MCF 10A (cell line): ENCODE results near the gene SOAT2. TPM values are rescaled to one million over a fixed set of nuclear protein-coding genes. Genes with fewer than 3 reads are reported as not detected.

Experiments used
- BruUV-seq: library from RNA; stranded (reverse); fragments of 400-500 nt; replicated peaks from 2 replicates; lab custom pipeline; 2021; lab: Mats Ljungman, UMichigan
- CTCF ChIA-PET: fragments of 300-600 bp; sonication (Branson Sonifier 250); formaldehyde crosslinking; extraction: SDS; loops from one replicate; lab custom pipeline; 2021; ENCODE audit warnings: antibody characterized with exemption, inconsistent platforms; lab: Yijun Ruan, JAX
- POLR2A ChIA-PET: fragments of 300-600, 350-650 bp; sonication (Branson Sonifier 250); formaldehyde crosslinking; extraction: SDS; loops from one replicate; lab custom pipeline; 2020; ENCODE audit warnings: antibody characterized with exemption, inconsistent platforms; lab: Yijun Ruan, JAX
- DNase-seq: peaks from one replicate; pipeline ENCODE4 v3.0.0-alpha.2; 2018; ENCODE audit not compliant: unreplicated experiment
- H3K27ac Mint-ChIP-seq: one replicate; pipeline ENCODE4 v1.8.0; 2022; ENCODE audit warnings: mild to moderate bottlenecking, low read depth, mixed read lengths; ENCODE audit not compliant: unreplicated experiment
- H3K27me3 Mint-ChIP-seq: one replicate; pipeline ENCODE4 v1.8.0; 2022; ENCODE audit warnings: mixed read lengths; ENCODE audit not compliant: insufficient read depth, unreplicated experiment
- H3K36me3 Mint-ChIP-seq: one replicate; pipeline ENCODE4 v1.8.0; 2022; ENCODE audit warnings: mild to moderate bottlenecking, moderate library complexity, mixed read lengths; ENCODE audit not compliant: insufficient read depth, unreplicated experiment
- H3K4me1 Mint-ChIP-seq: one replicate; pipeline ENCODE4 v1.8.0; 2022; ENCODE audit warnings: mixed read lengths; ENCODE audit not compliant: insufficient read depth, unreplicated experiment
- H3K4me3 Mint-ChIP-seq: one replicate; pipeline ENCODE4 v1.8.0; 2022; ENCODE audit warnings: mild to moderate bottlenecking, moderate library complexity, mixed read lengths; ENCODE audit not compliant: unreplicated experiment
- H3K9me3 Mint-ChIP-seq: one replicate; pipeline ENCODE4 v1.8.0; 2022; ENCODE audit warnings: mixed read lengths; ENCODE audit not compliant: unreplicated experiment
- intact Hi-C: fragments of 100-400 bp; cut with micrococcal nuclease; formaldehyde crosslinking; loops from 2 replicates; pipeline ENCODE4 v1.14.1; 2022
- total RNA-seq: library from RNA; stranded (reverse); gene quantifications from 2 replicates; pipeline ENCODE4 v1.2.3, GENCODE V29; 2022
- TF ChIP-seq, protein P1 (sequence below): fragments of 200-600 bp; IDR thresholded peaks from one replicate; pipeline ENCODE4 v1.8.0; 2022; ENCODE audit warnings: antibody characterized with exemption, mild to moderate bottlenecking; ENCODE audit not compliant: unreplicated experiment

SOAT2 gene
- total RNA-seq, 1 experiment from 2014 or later, result not detected

DNA sequence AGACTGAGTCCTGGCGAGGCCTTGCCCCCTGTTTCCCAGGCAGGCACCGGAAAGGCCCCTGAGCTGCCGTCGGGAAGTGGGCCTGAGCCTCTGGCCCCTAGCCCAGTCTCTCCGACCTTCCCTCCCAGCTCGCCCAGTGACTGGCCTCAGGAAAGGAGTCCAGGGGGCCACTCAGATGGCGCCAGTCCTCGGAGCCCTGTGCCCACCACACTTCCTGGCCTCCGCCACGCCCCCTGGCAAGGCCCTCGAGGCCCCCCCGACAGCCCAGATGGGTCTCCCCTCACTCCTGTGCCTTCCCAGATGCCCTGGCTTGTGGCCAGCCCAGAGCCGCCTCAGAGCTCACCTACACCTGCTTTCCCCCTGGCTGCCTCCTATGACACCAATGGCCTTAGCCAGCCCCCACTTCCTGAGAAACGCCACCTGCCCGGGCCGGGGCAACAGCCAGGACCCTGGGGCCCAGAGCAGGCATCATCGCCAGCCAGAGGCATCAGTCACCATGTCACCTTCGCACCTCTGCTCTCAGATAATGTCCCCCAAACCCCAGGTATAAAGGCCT, 42.5 kb upstream of the SOAT2 start:
- TF ChIP-seq, protein P1, sequence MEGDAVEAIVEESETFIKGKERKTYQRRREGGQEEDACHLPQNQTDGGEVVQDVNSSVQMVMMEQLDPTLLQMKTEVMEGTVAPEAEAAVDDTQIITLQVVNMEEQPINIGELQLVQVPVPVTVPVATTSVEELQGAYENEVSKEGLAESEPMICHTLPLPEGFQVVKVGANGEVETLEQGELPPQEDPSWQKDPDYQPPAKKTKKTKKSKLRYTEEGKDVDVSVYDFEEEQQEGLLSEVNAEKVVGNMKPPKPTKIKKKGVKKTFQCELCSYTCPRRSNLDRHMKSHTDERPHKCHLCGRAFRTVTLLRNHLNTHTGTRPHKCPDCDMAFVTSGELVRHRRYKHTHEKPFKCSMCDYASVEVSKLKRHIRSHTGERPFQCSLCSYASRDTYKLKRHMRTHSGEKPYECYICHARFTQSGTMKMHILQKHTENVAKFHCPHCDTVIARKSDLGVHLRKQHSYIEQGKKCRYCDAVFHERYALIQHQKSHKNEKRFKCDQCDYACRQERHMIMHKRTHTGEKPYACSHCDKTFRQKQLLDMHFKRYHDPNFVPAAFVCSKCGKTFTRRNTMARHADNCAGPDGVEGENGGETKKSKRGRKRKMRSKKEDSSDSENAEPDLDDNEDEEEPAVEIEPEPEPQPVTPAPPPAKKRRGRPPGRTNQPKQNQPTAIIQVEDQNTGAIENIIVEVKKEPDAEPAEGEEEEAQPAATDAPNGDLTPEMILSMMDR, result no peak

DNA sequence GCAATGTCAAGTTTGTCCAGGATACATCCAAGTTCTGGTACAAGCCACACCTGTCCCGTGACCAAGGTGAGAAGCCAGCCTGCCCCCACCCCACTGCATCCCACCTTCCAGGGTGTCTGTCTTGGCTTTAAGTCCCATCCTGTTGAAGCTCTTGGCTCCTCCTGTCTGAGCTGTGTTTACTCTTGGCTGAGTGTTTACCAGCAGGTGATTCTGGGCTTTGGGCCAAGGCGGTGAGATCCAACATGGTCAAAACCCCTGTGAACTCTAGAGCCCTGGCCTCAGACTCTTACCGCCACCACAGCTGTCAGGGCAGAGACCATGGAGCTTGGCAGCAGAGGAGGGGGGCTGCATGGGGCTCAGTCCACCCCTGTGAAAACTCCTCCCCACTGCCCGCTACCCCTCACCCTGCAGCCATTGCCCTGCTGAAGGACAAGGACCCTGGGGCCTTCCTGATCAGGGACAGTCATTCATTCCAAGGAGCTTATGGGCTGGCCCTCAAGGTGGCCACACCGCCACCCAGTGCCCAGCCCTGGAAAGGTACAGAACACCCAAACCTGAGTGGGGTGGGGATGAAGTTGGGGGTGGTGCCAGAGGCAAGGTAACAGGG, 41.8 kb upstream of the SOAT2 start:
- DNase-seq, result peak; percentile 69
- CTCF ChIA-PET, result interaction anchor here (0.6 to 15.4 kb wide), 7 partner anchors 8 to 259 kb away, joined by 3 to 267 read pairs (median 4); partner anchors contain the start of genes IGFBP6, SOAT2 and SPRYD3
- Mint-ChIP-seq H3K4me3 (no peak overlapping the region), H3K27me3 (no peaks in the 10 kb centered on the region), H3K4me1 (peaks cover 11% of the 10 kb centered on the region), H3K27ac (no peak overlapping the region), H3K36me3 (peaks cover 46% of the 10 kb centered on the region), H3K9me3 (no peaks in the 10 kb centered on the region)
- no TSS peak for BruUV-seq
- intact Hi-C loops, result no loop called here
- POLR2A ChIA-PET, result interaction anchor here (0.7 to 1.6 kb wide), 5 partner anchors 13 to 379 kb away, joined by 3 to 5 read pairs (median 4); no protein-coding TSS in a partner anchor
- TF ChIP-seq, protein P1, result peak; percentile 26

More for the DNA sequence above, 42.5 kb upstream of the SOAT2 start:
- H3K36me3 Mint-ChIP-seq, result peaks cover 44% of the 10 kb centered on the region
- peaks cover 6% of the 10 kb centered on the region for H3K4me1 Mint-ChIP-seq
- POLR2A ChIA-PET, result interaction anchor here (0.7 to 1.6 kb wide), 4 partner anchors 13 to 380 kb away, joined by 3 to 5 read pairs (median 4); no protein-coding TSS in a partner anchor
- no peak for DNase-seq
- intact Hi-C loops, result no loop called here
- H3K27me3 Mint-ChIP-seq, result no peaks in the 10 kb centered on the region
- no peak overlapping the region for H3K27ac Mint-ChIP-seq
- H3K9me3 Mint-ChIP-seq, result no peaks in the 10 kb centered on the region
- CTCF ChIA-PET, result interaction anchor here (0.6 to 15.4 kb wide), 4 partner anchors 37 to 260 kb away, joined by 3 to 267 read pairs (median 4); partner anchors contain the start of genes IGFBP6 and SOAT2
- no TSS peak for BruUV-seq
- no peak overlapping the region for H3K4me3 Mint-ChIP-seq

DNA sequence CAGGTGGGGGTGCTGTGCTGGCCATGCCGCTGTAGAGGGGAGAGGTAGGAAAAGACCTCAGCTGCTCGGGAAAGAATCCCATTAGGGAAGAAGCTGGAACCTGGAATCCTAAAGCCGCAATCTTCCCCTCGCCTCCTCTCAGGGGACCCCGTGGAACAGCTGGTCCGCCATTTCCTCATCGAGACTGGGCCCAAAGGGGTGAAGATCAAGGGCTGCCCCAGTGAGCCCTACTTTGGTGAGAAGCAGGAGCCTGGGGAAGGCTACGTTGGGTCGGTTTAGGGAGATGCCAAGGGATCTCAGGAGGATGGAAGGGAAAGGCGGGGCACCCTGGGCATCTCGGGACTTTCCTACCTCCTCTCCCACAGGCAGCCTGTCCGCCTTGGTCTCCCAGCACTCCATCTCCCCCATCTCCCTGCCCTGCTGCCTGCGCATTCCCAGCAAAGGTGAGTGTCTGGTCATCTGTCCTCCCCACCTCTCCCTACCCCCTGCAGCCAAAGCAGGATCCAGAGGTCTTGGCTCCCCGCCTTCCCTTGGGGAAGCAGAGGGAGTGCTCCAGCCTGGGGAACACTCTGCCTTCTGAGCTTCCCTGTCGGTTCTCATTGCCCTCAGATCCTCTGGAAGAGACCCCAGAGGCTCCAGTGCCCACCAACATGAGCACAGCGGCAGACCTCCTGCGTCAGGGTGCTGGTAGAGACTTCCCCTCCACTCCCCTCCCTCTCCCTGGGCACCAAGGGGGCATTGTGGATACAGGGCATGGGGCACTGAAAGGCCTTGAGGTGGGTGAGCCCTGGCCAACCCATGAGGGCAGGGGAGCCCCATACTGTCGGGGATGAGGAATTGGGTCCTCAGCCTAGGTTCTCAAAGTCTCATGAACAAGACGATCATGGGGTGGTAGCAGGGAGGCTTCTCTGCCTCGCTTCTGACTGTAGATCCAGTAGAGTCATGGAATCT, 41.0 kb upstream of the SOAT2 start:
- no peak for DNase-seq
- TF ChIP-seq, protein P1, result no peak

More for the DNA sequence above, 41.0 kb upstream of the SOAT2 start:
- CTCF ChIA-PET, result interaction anchor here (0.7 to 15.4 kb wide), 5 partner anchors 9 to 178 kb away, joined by 3 to 267 read pairs (median 18); partner anchors contain the start of genes IGFBP6, SOAT2 and SPRYD3
- Mint-ChIP-seq H3K9me3 (no peaks in the 10 kb centered on the region), H3K27me3 (no peaks in the 10 kb centered on the region), H3K4me3 (no peak overlapping the region), H3K4me1 (peaks cover 11% of the 10 kb centered on the region), H3K27ac (no peak overlapping the region), H3K36me3 (peaks cover 54% of the 10 kb centered on the region)
- POLR2A ChIA-PET, result interaction anchor here (0.7 to 1.6 kb wide), 6 partner anchors 7 to 226 kb away, joined by 3 to 6 read pairs (median 4); no protein-coding TSS in a partner anchor
- intact Hi-C loops, result no loop called here
- no TSS peak for BruUV-seq
